ENCODE results near the gene ABCA1. TPM values are rescaled to one million over a fixed set of nuclear protein-coding genes. Genes with fewer than 3 reads are reported as not detected.

The ABCA1 gene
- total RNA-seq, 1 donor from 2014 or later = 20.8 TPM

- no peak overlapping the region for H3K4me3 Mint-ChIP-seq
- H3K36me3 Mint-ChIP-seq = no peaks in the 10 kb centered on the region
- peaks cover 11% of the 10 kb centered on the region for H3K9me3 Mint-ChIP-seq
- no peak for TF ChIP-seq CTCF (conservative IDR thresholded peaks at IDR 0.05)
- peaks cover 28% of the 10 kb centered on the region for H3K4me1 Mint-ChIP-seq (ENCODE audit: unreplicated experiment)
- no peak for DNase-seq (ENCODE audit: extremely low spot score, unreplicated experiment)
- H3K27me3 Mint-ChIP-seq = peaks cover 12% of the 10 kb centered on the region
- H3K27ac Mint-ChIP-seq = peak overlapping the region; percentile 42
These were observed 44.4 kb upstream of the ABCA1 start for GRCh38 chr9:104972242-104972866.

GRCh38 chr9:104971511-104971910, 43.6 kb upstream of the ABCA1 start:
- Mint-ChIP-seq H3K9me3 (peaks cover 11% of the 10 kb centered on the region), H3K36me3 (no peaks in the 10 kb centered on the region), H3K27ac (no peak overlapping the region), H3K4me1 (ENCODE audit: unreplicated experiment) (peaks cover 28% of the 10 kb centered on the region), H3K4me3 (no peak overlapping the region), H3K27me3 (peaks cover 12% of the 10 kb centered on the region)
- no peak for TF ChIP-seq CTCF (conservative IDR thresholded peaks at IDR 0.05)
- no peak for DNase-seq (ENCODE audit: extremely low spot score, unreplicated experiment)

- Mint-ChIP-seq H3K36me3 (no peaks in the 10 kb centered on the region), H3K4me1 (ENCODE audit: unreplicated experiment) (peaks cover 28% of the 10 kb centered on the region), H3K9me3 (peaks cover 11% of the 10 kb centered on the region), H3K27me3 (peaks cover 12% of the 10 kb centered on the region), H3K4me3 (no peak overlapping the region), H3K27ac (no peak overlapping the region)
- TF ChIP-seq CTCF (conservative IDR thresholded peaks at IDR 0.05) = no peak
- no peak for DNase-seq (ENCODE audit: extremely low spot score, unreplicated experiment)
These were observed 42.5 kb upstream of the ABCA1 start for GRCh38 chr9:104970271-104970987.

- DNase-seq (ENCODE audit: extremely low spot score, unreplicated experiment) = no peak
- TF ChIP-seq CTCF (conservative IDR thresholded peaks at IDR 0.05) = no peak
- H3K27ac Mint-ChIP-seq = peak overlapping the region; percentile 85
- peaks cover 12% of the 10 kb centered on the region for H3K27me3 Mint-ChIP-seq
- peaks cover 23% of the 10 kb centered on the region for H3K4me1 Mint-ChIP-seq (ENCODE audit: unreplicated experiment)
- H3K4me3 Mint-ChIP-seq = peak overlapping the region; percentile 97
- H3K36me3 Mint-ChIP-seq = no peaks in the 10 kb centered on the region
- H3K9me3 Mint-ChIP-seq = peaks cover 4% of the 10 kb centered on the region
These were observed 41.2 kb upstream of the ABCA1 start for GRCh38 chr9:104969116-104969515.

GRCh38 chr9:104968025-104968982, 40.3 kb upstream of the ABCA1 start:
- peak; percentile 89 for DNase-seq (ENCODE audit: extremely low spot score, unreplicated experiment)
- peak overlapping the region; percentile 97 for H3K4me3 Mint-ChIP-seq
- TF ChIP-seq CTCF (conservative IDR thresholded peaks at IDR 0.05) = no peak
- peaks cover 22% of the 10 kb centered on the region for H3K4me1 Mint-ChIP-seq (ENCODE audit: unreplicated experiment)
- peaks cover 4% of the 10 kb centered on the region for H3K9me3 Mint-ChIP-seq
- H3K27ac Mint-ChIP-seq = peak overlapping the region; percentile 85
- no peaks in the 10 kb centered on the region for H3K36me3 Mint-ChIP-seq
- H3K27me3 Mint-ChIP-seq = peaks cover 12% of the 10 kb centered on the region
